H9 (cell line): ENCODE results near the gene TTC19. TPM values are rescaled to one million over a fixed set of nuclear protein-coding genes. Genes with fewer than 3 reads are reported as not detected.

Experiments
- DNase-seq: peaks from one replicate; pipeline ENCODE4 v3.0.0-alpha.2; 2017
- H2AFZ ChIP-seq: one replicate; pipeline ENCODE4 v1.6.1; 2013; ENCODE audit warnings: mild to moderate bottlenecking, low read length, control low read depth, moderate library complexity
- H2AK5ac ChIP-seq: 2 replicates; pipeline ENCODE4 v1.6.1; 2013; ENCODE audit warnings: low read length, control low read depth, mixed read lengths; ENCODE audit not compliant: insufficient read length
- H2BK120ac ChIP-seq: one replicate; pipeline ENCODE4 v1.6.1; 2013; ENCODE audit warnings: low read depth, mild to moderate bottlenecking, low read length, control low read depth, inconsistent platforms; ENCODE audit not compliant: poor library complexity, severe bottlenecking
- H2BK12ac ChIP-seq: 2 replicates; pipeline ENCODE4 v1.6.1; 2013; ENCODE audit warnings: low read length, control low read depth, mixed read lengths, low read depth; ENCODE audit not compliant: insufficient read length
- H2BK15ac ChIP-seq: 2 replicates; pipeline ENCODE4 v1.6.1; 2013; ENCODE audit warnings: low read depth, low read length, control low read depth
- H2BK20ac ChIP-seq: one replicate; pipeline ENCODE4 v1.6.1; 2013; ENCODE audit warnings: low read depth, mild to moderate bottlenecking, low read length, control low read depth, inconsistent platforms; ENCODE audit not compliant: poor library complexity, severe bottlenecking
- H2BK5ac ChIP-seq: 2 replicates; pipeline ENCODE4 v1.6.1; 2013; ENCODE audit warnings: low read length, control low read depth, mixed read lengths; ENCODE audit not compliant: insufficient read length
- H3K14ac ChIP-seq: 2 replicates; pipeline ENCODE4 v1.6.1; 2013; ENCODE audit warnings: low read length, control low read depth; ENCODE audit not compliant: insufficient read depth
- H3K18ac ChIP-seq: 2 replicates; pipeline ENCODE4 v1.6.1; 2013; ENCODE audit warnings: low read depth, mild to moderate bottlenecking, mixed read lengths, low read length, control low read depth; ENCODE audit not compliant: insufficient read length
- H3K23ac ChIP-seq: 2 replicates; pipeline ENCODE4 v1.6.1; 2013; ENCODE audit warnings: low read length, control low read depth, mixed read lengths, low read depth; ENCODE audit not compliant: insufficient read length
- H3K23me2 ChIP-seq: 2 replicates; pipeline ENCODE4 v1.6.1; 2013; ENCODE audit warnings: low read depth, mild to moderate bottlenecking, mixed read lengths, low read length, control low read depth; ENCODE audit not compliant: insufficient read length, poor library complexity, severe bottlenecking
- H3K27ac ChIP-seq: 2 replicates; pipeline ENCODE4 v1.5.1; 2013; ENCODE audit warnings: low read length, control low read depth, mixed read lengths, low read depth; ENCODE audit not compliant: insufficient read length
- H3K27me3 ChIP-seq: 2 replicates; pipeline ENCODE4 v1.6.1; 2013; ENCODE audit warnings: low read length, control low read depth, inconsistent platforms; ENCODE audit not compliant: insufficient read depth
- H3K4ac ChIP-seq: 2 replicates; pipeline ENCODE4 v1.6.1; 2013; ENCODE audit warnings: low read depth, mild to moderate bottlenecking, control low read depth, inconsistent platforms, low read length, moderate library complexity
- H3K4me1 ChIP-seq: 2 replicates; pipeline ENCODE4 v1.6.1; 2013; ENCODE audit warnings: low read length, control low read depth, inconsistent platforms; ENCODE audit not compliant: insufficient read depth
- H3K4me2 ChIP-seq: 2 replicates; pipeline ENCODE4 v1.6.1; 2013; ENCODE audit warnings: low read length, control low read depth, mixed read lengths; ENCODE audit not compliant: insufficient read length, insufficient read depth
- H3K56ac ChIP-seq: 2 replicates; pipeline ENCODE4 v1.6.1; 2013; ENCODE audit warnings: low read depth, mild to moderate bottlenecking, mixed read lengths, low read length, control low read depth; ENCODE audit not compliant: insufficient read length
- H3K79me1 ChIP-seq: 2 replicates; pipeline ENCODE4 v1.6.1; 2013; ENCODE audit warnings: low read depth, mild to moderate bottlenecking, moderate library complexity, low read length, control low read depth, inconsistent platforms; ENCODE audit not compliant: insufficient read depth, poor library complexity, severe bottlenecking
- H3K79me2 ChIP-seq: 2 replicates; pipeline ENCODE4 v1.6.1; 2013; ENCODE audit warnings: low read length, control low read depth, inconsistent platforms; ENCODE audit not compliant: insufficient read depth
- H3K9ac ChIP-seq: 2 replicates; pipeline ENCODE4 v1.6.1; 2013; ENCODE audit warnings: low read length, control low read depth, mixed read lengths; ENCODE audit not compliant: insufficient read length; ENCODE audit errors: extremely low read depth
- H3K9me3 ChIP-seq: one replicate; pipeline ENCODE4 v1.6.1; 2013; ENCODE audit warnings: low read depth, low read length, inconsistent platforms; ENCODE audit not compliant: control insufficient read depth
- H3T11ph ChIP-seq: one replicate; pipeline ENCODE4 v1.6.1; 2013; ENCODE audit warnings: mild to moderate bottlenecking, low read length, control low read depth, inconsistent platforms
- H4K20me1 ChIP-seq: one replicate; pipeline ENCODE4 v1.6.1; 2013; ENCODE audit not compliant: control insufficient read depth, insufficient read length, insufficient read depth
- H4K5ac ChIP-seq: 2 replicates; pipeline ENCODE4 v1.6.1; 2013; ENCODE audit warnings: low read depth, mild to moderate bottlenecking, mixed read lengths, low read length, control low read depth; ENCODE audit not compliant: insufficient read length
- H4K8ac ChIP-seq: replicated peaks from 2 replicates; pipeline ENCODE4 v1.6.1; 2013; ENCODE audit warnings: low read length, control low read depth, mixed read lengths, low read depth; ENCODE audit not compliant: insufficient read length
- H4K91ac ChIP-seq: 2 replicates; pipeline ENCODE4 v1.6.1; 2013; ENCODE audit warnings: low read depth, mild to moderate bottlenecking, moderate library complexity, mixed read lengths, low read length, control low read depth; ENCODE audit not compliant: insufficient read length
- H3K27ac Mint-ChIP-seq, 3 experiments: 2 replicates in 2 of 3; 3 replicates in 1 of 3; pipeline ENCODE4 v1.8.0; 2020 to 2021; ENCODE audit warnings: mixed read lengths in 3 of 3, mild to moderate bottlenecking in 1 of 3, moderate library complexity in 1 of 3
- H3K27me3 Mint-ChIP-seq: 2 replicates; pipeline ENCODE4 v1.8.0; 2021; ENCODE audit warnings: low read depth, mild to moderate bottlenecking, moderate library complexity, mixed read lengths
- H3K36me3 Mint-ChIP-seq, 3 experiments: 2 replicates in 2 of 3; 3 replicates in 1 of 3; pipeline ENCODE4 v1.8.0; 2020 to 2021; ENCODE audit warnings: low read depth in 3 of 3, mixed read lengths in 3 of 3; ENCODE audit not compliant: insufficient read depth in 1 of 3
- H3K4me1 Mint-ChIP-seq, 2 experiments: 2 replicates each; pipeline ENCODE4 v1.8.0; 2020; ENCODE audit warnings: mixed read lengths in 2 of 2
- H3K4me3 Mint-ChIP-seq, 2 experiments: 2 replicates in 1 of 2; 3 replicates in 1 of 2; pipeline ENCODE4 v1.8.0; 2020 to 2021; ENCODE audit warnings: mild to moderate bottlenecking in 2 of 2, mixed read lengths in 2 of 2, moderate library complexity in 1 of 2
- H3K9me3 Mint-ChIP-seq, 2 experiments: 2 replicates in 1 of 2; 3 replicates in 1 of 2; pipeline ENCODE4 v1.8.0; 2020; ENCODE audit warnings: mild to moderate bottlenecking in 2 of 2, mixed read lengths in 2 of 2, moderate library complexity in 1 of 2
- WGBS: extraction: QIAGEN DNeasy Blood & Tissue Kit; methylation state at CpG from one replicate; pipeline ENCODE4 v1.1.7; 2013; ENCODE audit warnings: missing lambda C conversion rate, low lambda C conversion rate, mixed read lengths; ENCODE audit not compliant: insufficient read length; ENCODE audit errors: extremely low coverage; 5-methylcytosine and 5-hydroxymethylcytosine counted together
- total RNA-seq: library from RNA; stranded (reverse); gene quantifications from 2 replicates; pipeline ENCODE4 v1.2.1, GENCODE V29; 2021
- TF ChIP-seq, protein P1 (sequence below): fragments of 200-600 bp; sonication (generic); conservative IDR thresholded peaks from 3 replicates; pipeline ENCODE4 v1.8.0; 2021; ENCODE audit warnings: antibody characterized with exemption, mild to moderate bottlenecking

Gene TTC19
- total RNA-seq, 1 experiment from 2014 or later, result 64.3 TPM

DNA sequence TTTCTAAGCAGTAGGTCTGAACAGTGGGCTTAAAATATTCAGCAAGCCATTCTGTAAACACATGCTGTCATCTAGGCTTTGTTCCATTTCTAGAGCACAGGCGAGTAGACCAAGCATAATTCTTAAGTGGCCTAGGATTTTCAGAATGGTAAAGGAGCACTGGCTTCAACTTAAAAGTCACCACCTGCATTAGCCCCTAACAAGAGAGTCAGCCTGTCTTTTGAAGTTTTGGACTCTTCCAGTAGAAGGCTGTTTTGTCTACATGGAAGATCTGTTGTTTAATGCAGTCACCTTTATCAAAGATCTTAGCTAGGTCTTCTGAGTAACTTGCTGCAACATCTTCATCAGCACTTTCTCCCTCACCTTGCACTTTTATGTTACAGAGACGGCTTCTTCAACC is 36.6 kb downstream of the TTC19 start:
- no peak overlapping the region for H2BK12ac ChIP-seq
- H3K9ac ChIP-seq, result no peak overlapping the region
- H3K36me3 Mint-ChIP-seq, result peaks cover 55 to 89% (median 79%) of the 10 kb centered on the region in 3 experiments; a peak in 6 of 7 replicates
- H3K4ac ChIP-seq, result no peak overlapping the region
- H2BK5ac ChIP-seq, result no peak overlapping the region
- H3K23me2 ChIP-seq, result no peaks in the 10 kb centered on the region
- no peak overlapping the region for H4K91ac ChIP-seq
- H2BK15ac ChIP-seq, result no peak overlapping the region
- H3K9me3 Mint-ChIP-seq, result no peaks in the 10 kb centered on the region
- H2BK20ac ChIP-seq, result no peak overlapping the region
- TF ChIP-seq, protein P1, sequence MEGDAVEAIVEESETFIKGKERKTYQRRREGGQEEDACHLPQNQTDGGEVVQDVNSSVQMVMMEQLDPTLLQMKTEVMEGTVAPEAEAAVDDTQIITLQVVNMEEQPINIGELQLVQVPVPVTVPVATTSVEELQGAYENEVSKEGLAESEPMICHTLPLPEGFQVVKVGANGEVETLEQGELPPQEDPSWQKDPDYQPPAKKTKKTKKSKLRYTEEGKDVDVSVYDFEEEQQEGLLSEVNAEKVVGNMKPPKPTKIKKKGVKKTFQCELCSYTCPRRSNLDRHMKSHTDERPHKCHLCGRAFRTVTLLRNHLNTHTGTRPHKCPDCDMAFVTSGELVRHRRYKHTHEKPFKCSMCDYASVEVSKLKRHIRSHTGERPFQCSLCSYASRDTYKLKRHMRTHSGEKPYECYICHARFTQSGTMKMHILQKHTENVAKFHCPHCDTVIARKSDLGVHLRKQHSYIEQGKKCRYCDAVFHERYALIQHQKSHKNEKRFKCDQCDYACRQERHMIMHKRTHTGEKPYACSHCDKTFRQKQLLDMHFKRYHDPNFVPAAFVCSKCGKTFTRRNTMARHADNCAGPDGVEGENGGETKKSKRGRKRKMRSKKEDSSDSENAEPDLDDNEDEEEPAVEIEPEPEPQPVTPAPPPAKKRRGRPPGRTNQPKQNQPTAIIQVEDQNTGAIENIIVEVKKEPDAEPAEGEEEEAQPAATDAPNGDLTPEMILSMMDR, result no peak
- H4K20me1 ChIP-seq, result no peaks in the 10 kb centered on the region
- no peak overlapping the region for H3T11ph ChIP-seq
- no peak for DNase-seq
- H3K79me2 ChIP-seq, result no peaks in the 10 kb centered on the region
- no peaks in the 10 kb centered on the region for H3K4me1 ChIP-seq
- no peak overlapping the region for H3K27ac Mint-ChIP-seq
- no peak overlapping the region for H4K5ac ChIP-seq
- no peak overlapping the region for H3K4me3 Mint-ChIP-seq
- H3K9me3 ChIP-seq, result no peaks in the 10 kb centered on the region
- no peaks in the 10 kb centered on the region for H3K79me1 ChIP-seq
- no peak overlapping the region for H2AFZ ChIP-seq
- H3K56ac ChIP-seq, result no peak overlapping the region
- no peaks in the 10 kb centered on the region for H3K27me3 Mint-ChIP-seq
- H3K18ac ChIP-seq, result no peak overlapping the region
- H3K23ac ChIP-seq, result no peak overlapping the region
- no CpG with 5 or more reads among the region's 2 CpGs for WGBS
- no peak overlapping the region for H3K4me2 ChIP-seq
- H3K14ac ChIP-seq, result no peak overlapping the region
- H2AK5ac ChIP-seq, result no peak overlapping the region
- no peak overlapping the region for H4K8ac ChIP-seq
- no peaks in the 10 kb centered on the region for H3K27me3 ChIP-seq
- no peak overlapping the region for H2BK120ac ChIP-seq
- no peak overlapping the region for H3K27ac ChIP-seq
- peaks cover 5 to 7% of the 10 kb centered on the region in 2 experiments; a peak in 2 of 4 replicates for H3K4me1 Mint-ChIP-seq
